ENCODE data around the gene RPUSD4. TPM values are rescaled to one million over a fixed set of nuclear protein-coding genes. Genes with fewer than 3 reads are reported as not detected.

RPUSD4 gene
- total and polyA plus RNA-seq, 2 experiments from 2014 or later, result 20.8 to 60.8 TPM

- TF ChIP-seq REST (IDR thresholded peaks at IDR 0.05; ENCODE audit: unreplicated experiment), result no peak
Observed at GRCh38 chr11:126165311-126165720, 46.1 kb downstream of the RPUSD4 start (continued).

GRCh38 chr11:126164781-126165180 lies 46.7 kb downstream of the RPUSD4 start:
- no peak overlapping the region for H3K27ac Mint-ChIP-seq
- Histone ChIP-seq H3F3A (replicated peaks; ENCODE audit: low read depth) (0 out of 2 replicates have a peak, but pooled peaks cover 4% of the 10 kb centered on the region), H3K4me3 (no peak overlapping the region), H3K9me2 (ENCODE audit: insufficient read depth) (0 out of 2 replicates have a peak, but pooled peaks cover 3% of the 10 kb centered on the region), H3K27ac (ENCODE audit: low read depth) (no peak overlapping the region), H3K27me3 (ENCODE audit: insufficient read depth) (no peaks in the 10 kb centered on the region), H3K79me2 (replicated peaks; ENCODE audit: insufficient read depth) (no peaks in the 10 kb centered on the region), H3K4me1 (ENCODE audit: insufficient read depth) (peaks cover 24% of the 10 kb centered on the region), H4K20me1 (replicated peaks; ENCODE audit: insufficient read depth) (no peaks in the 10 kb centered on the region), H3K36me3 (ENCODE audit: insufficient read depth) (no peaks in the 10 kb centered on the region), H3K4me2 (no peak overlapping the region), H2AFZ (no peak overlapping the region)
- H3K36me3 Mint-ChIP-seq (ENCODE audit: low read depth), result no peaks in the 10 kb centered on the region
- no peaks in the 10 kb centered on the region for H3K9me3 Mint-ChIP-seq
- H3K4me3 Mint-ChIP-seq, result no peak overlapping the region
- ATAC-seq, result no peak
- no peak for DNase-seq (ENCODE audit: low spot score)
- peaks cover 37% of the 10 kb centered on the region for H3K4me1 Mint-ChIP-seq
- peaks cover 16% of the 10 kb centered on the region for H3K27me3 Mint-ChIP-seq (ENCODE audit: insufficient read depth, low read depth, poor library complexity)
- TF ChIP-seq NANOG (IDR thresholded peaks at IDR 0.05; ENCODE audit: borderline replicate concordance) (no peak), ZNF331 (CRISPR knock-in tag; IDR thresholded peaks at IDR 0.05; ENCODE audit: low read depth) (no peak), POLR2AphosphoS5 (IDR thresholded peaks at IDR 0.05; ENCODE audit: low read depth) (no peak), CREB1 (CRISPR knock-in tag; IDR thresholded peaks at IDR 0.05; ENCODE audit: low read depth) (no peak), ZNF114 (CRISPR knock-in tag; IDR thresholded peaks at IDR 0.05) (no peak), CTCF (conservative IDR thresholded peaks at IDR 0.05; ENCODE audit: low read depth in 2 of 2) (no peak), REST (IDR thresholded peaks at IDR 0.05; ENCODE audit: unreplicated experiment) (no peak), EZH2 (IDR thresholded peaks at IDR 0.05; ENCODE audit: low read depth, unreplicated experiment) (no peak), JUNB (IDR thresholded peaks at IDR 0.05; ENCODE audit: unreplicated experiment) (no peak), EZH2phosphoT487 (IDR thresholded peaks at IDR 0.05; ENCODE audit: unreplicated experiment) (no peak)

Data from GM23338 (cell line).